ENCODE results near the gene DIAPH1. TPM values are rescaled to one million over a fixed set of nuclear protein-coding genes. Genes with fewer than 3 reads are reported as not detected.

DIAPH1 gene
- total RNA-seq, 1 experiment from 2014 or later: 117 TPM

DNA sequence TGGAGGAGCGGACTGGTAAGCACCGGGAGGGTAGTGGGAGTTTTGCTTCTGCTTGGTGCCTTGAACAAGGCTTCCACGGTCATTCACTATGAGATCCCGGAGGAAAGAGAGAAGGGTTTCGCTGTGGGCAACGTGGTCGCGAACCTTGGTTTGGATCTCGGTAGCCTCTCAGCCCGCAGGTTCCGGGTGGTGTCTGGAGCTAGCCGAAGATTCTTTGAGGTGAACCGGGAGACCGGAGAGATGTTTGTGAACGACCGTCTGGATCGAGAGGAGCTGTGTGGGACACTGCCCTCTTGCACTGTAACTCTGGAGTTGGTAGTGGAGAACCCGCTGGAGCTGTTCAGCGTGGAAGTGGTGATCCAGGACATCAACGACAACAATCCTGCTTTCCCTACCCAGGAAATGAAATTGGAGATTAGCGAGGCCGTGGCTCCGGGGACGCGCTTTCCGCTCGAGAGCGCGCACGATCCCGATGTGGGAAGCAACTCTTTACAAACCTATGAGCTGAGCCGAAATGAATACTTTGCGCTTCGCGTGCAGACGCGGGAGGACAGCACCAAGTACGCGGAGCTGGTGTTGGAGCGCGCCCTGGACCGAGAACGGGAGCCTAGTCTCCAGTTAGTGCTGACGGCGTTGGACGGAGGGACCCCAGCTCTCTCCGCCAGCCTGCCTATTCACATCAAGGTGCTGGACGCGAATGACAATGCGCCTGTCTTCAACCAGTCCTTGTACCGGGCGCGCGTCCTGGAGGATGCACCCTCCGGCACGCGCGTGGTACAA lies 142.5 kb downstream of the DIAPH1 start:
- TF ChIP-seq, protein P1, sequence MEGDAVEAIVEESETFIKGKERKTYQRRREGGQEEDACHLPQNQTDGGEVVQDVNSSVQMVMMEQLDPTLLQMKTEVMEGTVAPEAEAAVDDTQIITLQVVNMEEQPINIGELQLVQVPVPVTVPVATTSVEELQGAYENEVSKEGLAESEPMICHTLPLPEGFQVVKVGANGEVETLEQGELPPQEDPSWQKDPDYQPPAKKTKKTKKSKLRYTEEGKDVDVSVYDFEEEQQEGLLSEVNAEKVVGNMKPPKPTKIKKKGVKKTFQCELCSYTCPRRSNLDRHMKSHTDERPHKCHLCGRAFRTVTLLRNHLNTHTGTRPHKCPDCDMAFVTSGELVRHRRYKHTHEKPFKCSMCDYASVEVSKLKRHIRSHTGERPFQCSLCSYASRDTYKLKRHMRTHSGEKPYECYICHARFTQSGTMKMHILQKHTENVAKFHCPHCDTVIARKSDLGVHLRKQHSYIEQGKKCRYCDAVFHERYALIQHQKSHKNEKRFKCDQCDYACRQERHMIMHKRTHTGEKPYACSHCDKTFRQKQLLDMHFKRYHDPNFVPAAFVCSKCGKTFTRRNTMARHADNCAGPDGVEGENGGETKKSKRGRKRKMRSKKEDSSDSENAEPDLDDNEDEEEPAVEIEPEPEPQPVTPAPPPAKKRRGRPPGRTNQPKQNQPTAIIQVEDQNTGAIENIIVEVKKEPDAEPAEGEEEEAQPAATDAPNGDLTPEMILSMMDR (conservative IDR thresholded peaks at IDR 0.05): no peak
- H3K4me2 ChIP-seq (ENCODE audit: insufficient read depth, insufficient read length, low read length): peak overlapping the region; percentile 95
- no peak overlapping the region for H2BK5ac ChIP-seq (ENCODE audit: insufficient read length, low read length)
- H3K4ac ChIP-seq (ENCODE audit: low read depth, low read length): no peak overlapping the region
- H3K23me2 ChIP-seq (ENCODE audit: insufficient read length, low read depth, low read length, poor library complexity, severe bottlenecking): peaks cover 17% of the 10 kb centered on the region
- Mint-ChIP-seq H3K27ac (peak overlapping the region; percentile 60 to 95 (median 81); a peak in 5 of 7 replicates), H3K27me3 (ENCODE audit: low read depth) (peaks cover 33% of the 10 kb centered on the region), H3K4me1 (peaks cover 23 to 30% of the 10 kb centered on the region in 2 experiments), H3K36me3 (ENCODE audit: insufficient read depth in 1 of 3, low read depth in 3 of 3) (peaks cover 0 to 21% (median 8%) of the 10 kb centered on the region in 3 experiments; a peak in 4 of 7 replicates), H3K9me3 (peaks cover 0 to 23% of the 10 kb centered on the region in 2 experiments; a peak in 4 of 5 replicates), H3K4me3 (peak overlapping the region; percentile 92 to 97)
- H3K27ac ChIP-seq (ENCODE audit: insufficient read length, low read depth, low read length): no peak overlapping the region
- no CpG with 5 or more reads among the region's 58 CpGs for WGBS (ENCODE audit: extremely low coverage, insufficient read length, low lambda C conversion rate)
- no peak overlapping the region for H2BK15ac ChIP-seq (ENCODE audit: low read depth, low read length)
- H3K9me3 ChIP-seq (ENCODE audit: control insufficient read depth, low read depth, low read length): peaks cover 5% of the 10 kb centered on the region
- no peak overlapping the region for H2BK20ac ChIP-seq (ENCODE audit: low read depth, low read length, poor library complexity, severe bottlenecking)
- no peak overlapping the region for H2BK12ac ChIP-seq (ENCODE audit: insufficient read length, low read depth, low read length)
- no peak overlapping the region for H3T11ph ChIP-seq (ENCODE audit: low read length)
- no peak overlapping the region for H2AK5ac ChIP-seq (ENCODE audit: insufficient read length, low read length)
- H3K18ac ChIP-seq (ENCODE audit: insufficient read length, low read depth, low read length): no peak overlapping the region
- H3K4me1 ChIP-seq (ENCODE audit: insufficient read depth, low read length): 0 out of 2 replicates have a peak, but pooled peaks cover 2% of the 10 kb centered on the region
- peak overlapping the region; percentile 42 for H3K9ac ChIP-seq (ENCODE audit: extremely low read depth, insufficient read length, low read length)
- peak overlapping the region; percentile 54; the same call in 1 of the 2 replicates for H3K14ac ChIP-seq (ENCODE audit: insufficient read depth, low read length)
- H4K8ac ChIP-seq (replicated peaks; ENCODE audit: insufficient read length, low read depth, low read length): no peak overlapping the region
- H3K56ac ChIP-seq (ENCODE audit: insufficient read length, low read depth, low read length): no peak overlapping the region
- H3K79me2 ChIP-seq (ENCODE audit: insufficient read depth, low read length): no peaks in the 10 kb centered on the region
- H3K79me1 ChIP-seq (ENCODE audit: insufficient read depth, low read depth, low read length, poor library complexity, severe bottlenecking): no peaks in the 10 kb centered on the region
- no peak overlapping the region for H2BK120ac ChIP-seq (ENCODE audit: low read depth, low read length, poor library complexity, severe bottlenecking)
- H4K20me1 ChIP-seq (ENCODE audit: control insufficient read depth, insufficient read depth, insufficient read length): no peaks in the 10 kb centered on the region
- peak; percentile 59 for DNase-seq
- no peak overlapping the region for H2AFZ ChIP-seq (ENCODE audit: low read length)
- H4K91ac ChIP-seq (ENCODE audit: insufficient read length, low read depth, low read length): no peak overlapping the region
- H3K27me3 ChIP-seq (ENCODE audit: insufficient read depth, low read length): peaks cover 15% of the 10 kb centered on the region
- no peak overlapping the region for H4K5ac ChIP-seq (ENCODE audit: insufficient read length, low read depth, low read length)
- H3K23ac ChIP-seq (ENCODE audit: insufficient read length, low read depth, low read length): no peak overlapping the region

All from H9 (cell line).